Vagina (tissue), 2 donors: ENCODE measurements around the gene ANKS4B. TPM values are rescaled to one million over a fixed set of nuclear protein-coding genes. Genes with fewer than 3 reads are reported as not detected.
A peak's percentile ranks its signal among the peaks of the same experiment; 100 is the strongest.

Source experiments
- DNase-seq, 2 donors: peaks; one replicate each; pipeline ENCODE4 v3.0.0-alpha.2; 2017; ENCODE audit errors: extremely low spot score in 2 of 2
- H3K27ac ChIP-seq: fragments of 200-600 bp; sonication (generic); one replicate; pipeline ENCODE4 v1.5.1; 2019
- H3K27me3 ChIP-seq: fragments of 200-600 bp; sonication (generic); one replicate; pipeline ENCODE4 v1.5.1; 2019
- H3K36me3 ChIP-seq, 2 donors: fragments of 200-600 bp; sonication (generic); one replicate each; pipeline ENCODE4 v1.5.1; 2017 to 2019
- H3K4me1 ChIP-seq: fragments of 200-600 bp; sonication (generic); one replicate; pipeline ENCODE4 v1.5.1; 2019
- H3K4me3 ChIP-seq, 2 donors: fragments of 200-600 bp; sonication (generic); 1 replicate in 1 of 2; 2 replicates in 1 of 2; pipeline ENCODE4 v1.5.1; 2016 to 2019
- H3K9me3 ChIP-seq: fragments of 200-600 bp; sonication (generic); one replicate; pipeline ENCODE4 v1.5.1; 2019
- POLR2A ChIP-seq, 2 donors: fragments of 450-650 bp; IDR thresholded peaks; one replicate each; pipeline ENCODE4 v1.6.1; 2017; ENCODE audit warnings: antibody characterized with exemption in 2 of 2, mild to moderate bottlenecking in 2 of 2, moderate library complexity in 2 of 2
- POLR2AphosphoS5 ChIP-seq, 2 donors: sonication (generic); formaldehyde crosslinking; IDR thresholded peaks; one replicate each; pipeline ENCODE4 v1.9.0; 2017; ENCODE audit warnings: antibody characterized with exemption in 2 of 2, mild to moderate bottlenecking in 2 of 2, low read depth in 1 of 2; ENCODE audit not compliant: insufficient read depth in 1 of 2
- intact Hi-C: fragments of 100-400 bp; cut with DNase I; formaldehyde crosslinking; loops from one replicate; pipeline ENCODE4 v1.15.1; 2023
- total RNA-seq: library from RNA; depleted of rRNA; stranded (reverse); fragments of >200 nt; gene quantifications from one replicate; pipeline ENCODE4 v1.2.3, GENCODE V29; 2016
- TF ChIP-seq, protein P1 (sequence below), 3 experiments: fragments of 450-650 bp in 2 of 3; fragments of 200-600 bp in 1 of 3; sonication (generic) in 1 of 3; IDR thresholded peaks; one replicate each; pipeline ENCODE4 v1.5.1; 2017 to 2019; ENCODE audit warnings: antibody characterized with exemption in 3 of 3, mild to moderate bottlenecking in 2 of 3, moderate library complexity in 2 of 3

Gene ANKS4B
- total RNA-seq, 1 donor from 2014 or later: not detected

DNA sequence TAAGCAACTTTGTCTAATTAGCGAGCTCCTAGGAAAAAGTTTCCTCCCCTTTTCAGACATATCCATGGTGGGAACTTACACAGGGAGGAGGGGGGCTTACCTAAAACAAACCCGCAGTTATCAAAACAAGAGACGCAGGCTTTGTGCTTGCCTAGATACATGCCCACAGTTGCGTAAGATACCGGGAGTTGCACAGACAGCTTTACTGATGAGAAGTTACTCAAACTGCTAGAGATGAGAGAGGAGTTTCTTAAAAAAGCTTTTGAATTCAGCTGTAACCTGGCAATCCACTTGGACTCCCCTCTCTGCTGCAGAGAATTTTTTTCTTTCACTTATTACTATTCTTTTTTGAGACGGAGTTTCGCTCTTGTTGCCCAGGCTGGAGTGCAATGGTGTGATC, 15.3 kb upstream of the ANKS4B start:
- Histone ChIP-seq H3K4me1 (no peaks in the 10 kb centered on the region), H3K36me3 (no peaks in the 10 kb centered on the region), H3K9me3 (no peaks in the 10 kb centered on the region), H3K27me3 (no peaks in the 10 kb centered on the region), H3K4me3 (no peak overlapping the region), H3K27ac (no peak overlapping the region)
- intact Hi-C loops: no loop called here
- DNase-seq: peak in 1 of 2 donors; percentile 7
- TF ChIP-seq POLR2AphosphoS5 (IDR thresholded peaks at IDR 0.05; ENCODE audit: insufficient read depth in 1 of 2, low read depth in 1 of 2): no peak
- TF ChIP-seq, protein P1, sequence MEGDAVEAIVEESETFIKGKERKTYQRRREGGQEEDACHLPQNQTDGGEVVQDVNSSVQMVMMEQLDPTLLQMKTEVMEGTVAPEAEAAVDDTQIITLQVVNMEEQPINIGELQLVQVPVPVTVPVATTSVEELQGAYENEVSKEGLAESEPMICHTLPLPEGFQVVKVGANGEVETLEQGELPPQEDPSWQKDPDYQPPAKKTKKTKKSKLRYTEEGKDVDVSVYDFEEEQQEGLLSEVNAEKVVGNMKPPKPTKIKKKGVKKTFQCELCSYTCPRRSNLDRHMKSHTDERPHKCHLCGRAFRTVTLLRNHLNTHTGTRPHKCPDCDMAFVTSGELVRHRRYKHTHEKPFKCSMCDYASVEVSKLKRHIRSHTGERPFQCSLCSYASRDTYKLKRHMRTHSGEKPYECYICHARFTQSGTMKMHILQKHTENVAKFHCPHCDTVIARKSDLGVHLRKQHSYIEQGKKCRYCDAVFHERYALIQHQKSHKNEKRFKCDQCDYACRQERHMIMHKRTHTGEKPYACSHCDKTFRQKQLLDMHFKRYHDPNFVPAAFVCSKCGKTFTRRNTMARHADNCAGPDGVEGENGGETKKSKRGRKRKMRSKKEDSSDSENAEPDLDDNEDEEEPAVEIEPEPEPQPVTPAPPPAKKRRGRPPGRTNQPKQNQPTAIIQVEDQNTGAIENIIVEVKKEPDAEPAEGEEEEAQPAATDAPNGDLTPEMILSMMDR (IDR thresholded peaks at IDR 0.05): no peak
- TF ChIP-seq POLR2A (IDR thresholded peaks at IDR 0.05): no peak

DNA sequence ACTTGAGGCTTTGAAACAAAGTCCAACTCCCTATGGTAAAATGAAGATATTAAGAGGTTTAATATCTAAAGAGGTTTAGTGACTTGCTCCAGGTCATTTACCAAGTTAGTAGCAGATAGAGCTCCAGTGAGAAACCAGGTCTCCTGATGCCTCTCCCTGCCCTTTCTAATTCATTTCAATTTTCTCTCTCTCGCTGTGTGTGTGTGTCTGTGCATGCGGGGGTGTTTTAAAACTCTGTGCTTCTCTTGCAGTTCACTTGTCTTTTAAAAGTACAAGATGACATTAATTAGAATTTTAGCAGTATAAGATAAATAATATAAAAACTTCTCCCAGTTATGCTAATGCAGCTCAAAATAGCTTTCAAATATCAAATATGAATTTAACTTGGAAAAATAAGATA, 13.9 kb upstream of the ANKS4B start:
- TF ChIP-seq, protein P1 (IDR thresholded peaks at IDR 0.05): no peak
- no peak for TF ChIP-seq POLR2A (IDR thresholded peaks at IDR 0.05)
- TF ChIP-seq POLR2AphosphoS5 (IDR thresholded peaks at IDR 0.05; ENCODE audit: insufficient read depth in 1 of 2, low read depth in 1 of 2): no peak
- Histone ChIP-seq H3K36me3 (no peaks in the 10 kb centered on the region), H3K27me3 (no peaks in the 10 kb centered on the region), H3K4me1 (no peaks in the 10 kb centered on the region), H3K4me3 (no peak overlapping the region), H3K27ac (no peak overlapping the region), H3K9me3 (no peaks in the 10 kb centered on the region)
- intact Hi-C loops: no loop called here
- no peak for DNase-seq

DNA sequence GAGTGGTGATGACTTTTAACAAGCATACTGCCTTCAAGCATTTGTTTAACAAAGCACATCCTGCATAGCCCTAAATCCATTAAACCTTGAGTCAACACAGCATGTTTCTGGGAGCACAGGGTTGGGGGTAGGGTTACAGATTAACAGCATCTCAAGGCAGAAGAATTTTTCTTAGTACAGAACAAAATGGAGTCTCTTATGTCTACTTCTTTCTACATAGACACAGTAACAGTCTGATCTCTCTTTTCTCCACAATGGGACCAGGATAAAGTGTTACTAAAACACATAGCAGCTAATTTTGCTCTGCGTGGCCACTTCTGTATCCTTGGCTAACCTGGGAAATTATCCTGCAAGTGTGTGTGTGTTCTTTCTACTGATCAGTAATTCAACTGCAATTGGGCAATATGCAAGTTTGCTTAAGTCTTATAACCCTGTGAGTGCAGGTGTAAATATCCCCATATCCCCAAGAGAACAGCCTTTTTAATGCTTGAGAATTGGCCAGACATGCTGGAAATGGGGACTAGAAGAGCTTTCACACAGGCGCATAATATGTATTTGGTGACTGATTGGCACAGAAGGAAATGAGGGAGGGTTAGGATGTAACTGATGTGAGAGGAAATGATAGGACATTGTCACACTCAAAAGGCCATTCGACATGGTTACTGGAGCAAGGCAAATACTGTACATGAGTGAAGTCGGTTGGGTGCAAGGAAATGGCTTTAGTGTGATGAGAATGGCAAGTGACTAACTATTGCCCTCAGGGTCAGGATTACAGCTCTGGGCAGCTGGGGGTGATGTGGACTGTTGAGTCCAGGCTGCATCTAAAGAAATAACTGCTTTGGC, 10.8 kb upstream of the ANKS4B start:
- Histone ChIP-seq H3K27ac (no peak overlapping the region), H3K27me3 (no peaks in the 10 kb centered on the region), H3K9me3 (no peaks in the 10 kb centered on the region), H3K4me1 (no peaks in the 10 kb centered on the region), H3K36me3 (no peaks in the 10 kb centered on the region), H3K4me3 (no peak overlapping the region)
- intact Hi-C loops: no loop called here
- no peak for TF ChIP-seq POLR2A (IDR thresholded peaks at IDR 0.05)
- TF ChIP-seq POLR2AphosphoS5 (IDR thresholded peaks at IDR 0.05; ENCODE audit: insufficient read depth in 1 of 2, low read depth in 1 of 2): no peak
- TF ChIP-seq, protein P1 (IDR thresholded peaks at IDR 0.05): no peak
- DNase-seq: peak in 1 of 2 donors; percentile 82

DNA sequence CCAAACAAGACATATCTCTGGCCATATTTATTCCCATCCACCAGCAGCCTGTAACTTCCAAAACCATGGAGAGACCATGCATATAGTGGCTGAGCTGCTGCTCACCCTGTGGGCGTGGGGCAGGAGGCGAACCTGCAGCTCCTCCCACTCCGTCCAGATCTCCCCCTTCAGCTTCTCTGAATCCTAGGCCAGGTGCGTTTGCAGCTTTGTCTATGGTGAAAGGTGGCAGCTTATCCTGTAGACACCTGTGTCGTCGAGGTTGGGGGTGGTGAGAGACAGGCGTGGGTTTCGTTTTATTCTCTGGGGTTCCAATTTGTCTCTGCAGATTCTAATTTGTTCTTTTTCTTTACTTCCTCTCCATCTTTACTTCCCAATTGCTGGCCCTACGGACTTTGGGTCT, 9.7 kb upstream of the ANKS4B start:
- Histone ChIP-seq H3K4me1 (no peaks in the 10 kb centered on the region), H3K9me3 (no peaks in the 10 kb centered on the region), H3K36me3 (no peaks in the 10 kb centered on the region), H3K27ac (no peak overlapping the region), H3K27me3 (no peaks in the 10 kb centered on the region), H3K4me3 (no peak overlapping the region)
- peak in 1 of 2 donors; percentile 74 for DNase-seq
- TF ChIP-seq, protein P1 (IDR thresholded peaks at IDR 0.05): no peak
- no peak for TF ChIP-seq POLR2A (IDR thresholded peaks at IDR 0.05)
- TF ChIP-seq POLR2AphosphoS5 (IDR thresholded peaks at IDR 0.05; ENCODE audit: insufficient read depth in 1 of 2, low read depth in 1 of 2): no peak
- intact Hi-C loops: no loop called here

DNA sequence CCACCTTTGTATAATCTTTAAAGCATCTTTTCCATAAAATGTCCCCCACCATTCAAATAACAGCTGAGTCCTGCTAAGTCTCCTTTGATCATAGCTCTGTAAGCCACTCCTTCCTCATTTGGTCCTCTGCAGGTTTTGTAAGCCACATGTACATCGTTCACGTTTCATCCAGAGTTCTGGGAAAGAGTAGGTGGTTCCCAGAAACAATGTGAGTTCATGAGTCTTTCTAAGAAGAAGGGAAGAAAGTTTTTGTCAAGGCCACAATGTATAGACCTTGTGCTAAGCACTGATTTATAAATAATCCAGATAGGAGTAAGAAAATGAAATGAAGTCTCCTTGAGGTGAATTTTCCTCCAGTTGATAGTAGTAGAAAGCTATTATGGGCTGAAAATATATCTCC, 8.7 kb upstream of the ANKS4B start:
- Histone ChIP-seq H3K36me3 (no peaks in the 10 kb centered on the region), H3K27ac (no peak overlapping the region), H3K9me3 (no peaks in the 10 kb centered on the region), H3K4me3 (no peak overlapping the region), H3K27me3 (no peaks in the 10 kb centered on the region), H3K4me1 (no peaks in the 10 kb centered on the region)
- TF ChIP-seq, protein P1 (IDR thresholded peaks at IDR 0.05): no peak
- TF ChIP-seq POLR2AphosphoS5 (IDR thresholded peaks at IDR 0.05; ENCODE audit: insufficient read depth in 1 of 2, low read depth in 1 of 2): no peak
- TF ChIP-seq POLR2A (IDR thresholded peaks at IDR 0.05): no peak
- DNase-seq: peak in 1 of 2 donors; percentile 14
- intact Hi-C loops: no loop called here
